ENCODE results near the gene ARHGEF17. TPM values are rescaled to one million over a fixed set of nuclear protein-coding genes. Genes with fewer than 3 reads are reported as not detected.

Gene ARHGEF17
- total and polyA plus RNA-seq, 2 of the 8 experiments (the other 6 are each of a cell fraction or from before 2014, with no cell fraction given): 11.3 to 14.6 TPM

GRCh38 chr11:73384125-73384441 is 76.0 kb downstream of the ARHGEF17 start:
- H2BK15ac ChIP-seq (ENCODE audit: low read length): no peak overlapping the region
- H2BK20ac ChIP-seq (ENCODE audit: low read length): no peak overlapping the region
- no peak overlapping the region for H3K14ac ChIP-seq (ENCODE audit: insufficient read length)
- no peak overlapping the region for H3K18ac ChIP-seq (ENCODE audit: extremely low read depth, low read length)
- H3K27me3 ChIP-seq (replicated peaks in 1 of 4; ENCODE audit: control insufficient read depth in 3 of 4, extremely low read depth in 1 of 4, insufficient read depth in 3 of 4, low read length in 3 of 4): 0 out of 7 replicates have a peak, but pooled peaks cover 0 to 2% (median 0%) of the 10 kb centered on the region in 4 experiments
- H3K27ac ChIP-seq (ENCODE audit: low read depth, low read length): no peak overlapping the region
- no peak overlapping the region for H4K8ac ChIP-seq (ENCODE audit: extremely low read depth, insufficient read depth, low read length)
- no peak overlapping the region for H2AFZ ChIP-seq (ENCODE audit: low read length)
- DNase-seq (ENCODE audit: low read depth in 1 of 2, low spot score in 2 of 2) (no peak), FAIRE-seq (no peak)
- WGBS, 2 experiments (ENCODE audit: extremely low coverage in 1 of 2, insufficient coverage in 1 of 2, insufficient read length in 1 of 2, insufficient replicate concordance in 2 of 2, low coverage in 1 of 2, low lambda C conversion rate in 2 of 2, missing lambda C conversion rate in 1 of 2): 93% methylated on average over 7 of the region's 7 CpGs; no CpG with 5 or more reads in 1 of the 2 experiments
- H3K79me2 ChIP-seq (ENCODE audit: control insufficient read depth in 1 of 2, insufficient read depth in 2 of 2, low read length in 2 of 2): peaks cover 0 to 3% of the 10 kb centered on the region in 2 experiments; a peak in 1 of 4 replicates
- POLR2A ChIA-PET (ENCODE audit: partially characterized antibody): interaction anchor here (1.2 to 1.6 kb wide), 2 partner anchors 9 to 12 kb away, joined by 4 to 5 read pairs; no protein-coding TSS in a partner anchor
- peak overlapping the region; percentile 39; the same call in 1 of the 2 replicates for H2AK5ac ChIP-seq (ENCODE audit: low read depth, low read length)
- H3K9ac ChIP-seq (replicated peaks in 1 of 4; ENCODE audit: extremely low read depth in 1 of 4, low read depth in 3 of 4, low read length in 3 of 4): no peak overlapping the region
- H2BK5ac ChIP-seq (ENCODE audit: low read depth, low read length): peak overlapping the region; percentile 12; the same call in 1 of the 2 replicates
- TF ChIP-seq GABPA (IDR thresholded peaks at IDR 0.05; ENCODE audit: borderline replicate concordance, insufficient read depth, low read length) (no peak), NRF1 (IDR thresholded peaks at IDR 0.05; ENCODE audit: low read depth, low read length) (no peak)
- no peak overlapping the region for H4K91ac ChIP-seq (replicated peaks; ENCODE audit: insufficient read length, low read length)
- no peak overlapping the region for H3K23ac ChIP-seq (ENCODE audit: insufficient read length)
- H3K56ac ChIP-seq (replicated peaks; ENCODE audit: insufficient read length, low read depth, low read length): no peak overlapping the region
- CTCF ChIA-PET (ENCODE audit: partially characterized antibody): interaction anchor here (1.5 to 59.1 kb wide), 7 partner anchors 9 to 278 kb away, joined by 4 to 1456 read pairs (median 12); no protein-coding TSS in a partner anchor
- peaks cover 6 to 8% of the 10 kb centered on the region in 2 experiments for H4K20me1 ChIP-seq (replicated peaks in 1 of 2; ENCODE audit: control insufficient read depth in 1 of 2, insufficient read depth in 2 of 2, low read length in 2 of 2)
- no peak overlapping the region for H4K5ac ChIP-seq (ENCODE audit: insufficient read length, low read depth, low read length)
- no peaks in the 10 kb centered on the region for H3K23me2 ChIP-seq (ENCODE audit: low read depth, low read length)
- H3K4me1 ChIP-seq (replicated peaks in 1 of 4; ENCODE audit: control insufficient read depth in 3 of 4, insufficient read depth in 4 of 4, low read length in 3 of 4): peaks cover 0 to 11% (median 0%) of the 10 kb centered on the region in 4 experiments; a peak in 1 of 7 replicates
- H2BK12ac ChIP-seq (ENCODE audit: low read depth, low read length): no peak overlapping the region
- no peak overlapping the region for H3K4me3 ChIP-seq (ENCODE audit: extremely low read depth in 1 of 4, insufficient read depth in 2 of 4, low read depth in 3 of 4, low read length in 4 of 4)
- H3K36me3 ChIP-seq (ENCODE audit: control insufficient read depth in 2 of 4, insufficient read depth in 4 of 4, low read length in 3 of 4): no peaks in the 10 kb centered on the region
- H3K4me2 ChIP-seq (ENCODE audit: insufficient read depth in 1 of 2, low read depth in 2 of 2, low read length in 2 of 2): no peak overlapping the region
- no peak overlapping the region for H2BK120ac ChIP-seq (replicated peaks; ENCODE audit: low read depth, low read length)
- no peaks in the 10 kb centered on the region for H3K9me3 ChIP-seq (ENCODE audit: insufficient read depth in 2 of 2, low read depth in 1 of 2, low read length in 1 of 2)
- peaks cover 7% of the 10 kb centered on the region; the same call in 1 of the 2 replicates for H3K79me1 ChIP-seq (ENCODE audit: low read depth, low read length)
- H3K4ac ChIP-seq (replicated peaks; ENCODE audit: insufficient read length, low read depth, low read length): no peak overlapping the region

All from H1 (cell line).